Posterior vena cava (tissue), 2 donors: Measurements from ENCODE around the gene DCAF8L1. TPM values are rescaled to one million over a fixed set of nuclear protein-coding genes. Genes with fewer than 3 reads are reported as not detected.
"Not testable (repeated sequence)": the region's sequence is repeated elsewhere in the genome, so short reads cannot be mapped to it uniquely, and the experiment has no call there.

Source experiments
- DNase-seq: peaks from one replicate; pipeline ENCODE4 v3.0.0-alpha.2; 2020; ENCODE audit warnings: low spot score
- intact Hi-C, 2 donors: fragments of 100-400 bp; cut with DNase I; formaldehyde crosslinking; loops; one replicate each; pipeline versions ENCODE4 v1.14.1 to v1.14.2; 2022 to 2023
- long read RNA-seq, 2 donors: library from polyadenylated mRNA; unstranded; transcript quantifications; one replicate each; pipeline ENCODE4 v2.0.0, GENCODE V29; 2020 to 2021
- total RNA-seq, 2 donors: library from RNA; stranded (reverse); fragmentation: NEBNext Ultra II Directional; extraction: Animal tissue kit (Norgen Biotek cat#: 25700); gene quantifications; one replicate each; pipeline ENCODE4 v1.2.1, GENCODE V29; 2021
- donor health status: DM: yes; HTN: yes; CAD: no.
- donor health status: DM: yes; HTN: yes; CAD: no.

Gene DCAF8L1
- not detected for total RNA-seq
- long read RNA-seq, donor 1: 0 reads
- long read RNA-seq, donor 2: 0 reads

- no peak for DNase-seq
- intact Hi-C loops: no loop called here
Measured at GRCh38 chrX:27981349-27981748, at the start of gene DCAF8L1. Gene DCAF8L1 (minus strand): TSS chrX:27981449. CDS start chrX:27981334, 115 bp downstream.

- intact Hi-C loops: no loop called here
Measured at GRCh38 chrX:28022371-28022770, 41.1 kb upstream of the DCAF8L1 start.

GRCh38 chrX:28016823-28017222, 35.6 kb upstream of the DCAF8L1 start:
- intact Hi-C loops: no loop called here
- no peak for DNase-seq

More at GRCh38 chrX:28022371-28022770, 41.1 kb upstream of the DCAF8L1 start:
- no peak for DNase-seq

- no peak for DNase-seq
- intact Hi-C loops: no loop called here
Measured at GRCh38 chrX:28015993-28016392, 34.7 kb upstream of the DCAF8L1 start.

- no peak for DNase-seq
- intact Hi-C loops: no loop called here
Measured at GRCh38 chrX:28010875-28011274, 29.6 kb upstream of the DCAF8L1 start.

- intact Hi-C loops: no loop called here
Measured at GRCh38 chrX:27998666-27999065, 17.4 kb upstream of the DCAF8L1 start.

GRCh38 chrX:27997622-27998021, 16.4 kb upstream of the DCAF8L1 start:
- no peak for DNase-seq
- intact Hi-C loops: no loop called here

More at GRCh38 chrX:27998666-27999065, 17.4 kb upstream of the DCAF8L1 start:
- no peak for DNase-seq

GRCh38 chrX:27996132-27996531, 14.9 kb upstream of the DCAF8L1 start:
- intact Hi-C loops: no loop called here
- no peak for DNase-seq

GRCh38 chrX:27995611-27996010, 14.4 kb upstream of the DCAF8L1 start:
- no peak for DNase-seq
- intact Hi-C loops: no loop called here

- intact Hi-C loops: no loop called here
- no peak for DNase-seq
Measured at GRCh38 chrX:27987862-27988646, 6.8 kb upstream of the DCAF8L1 start.

- intact Hi-C loops, DNase-seq: not testable (repeated sequence)
Measured at GRCh38 chrX:27976934-27977333, 4.3 kb downstream of the DCAF8L1 start.

- no peak for DNase-seq
- intact Hi-C loops: no loop called here
Measured at GRCh38 chrX:27976284-27976683, 5.0 kb downstream of the DCAF8L1 start.

- intact Hi-C loops: no loop called here
- no peak for DNase-seq
Measured at GRCh38 chrX:27968878-27969277, 12.4 kb downstream of the DCAF8L1 start.

GRCh38 chrX:27968352-27968751, 12.9 kb downstream of the DCAF8L1 start:
- intact Hi-C loops: no loop called here

GRCh38 chrX:27966955-27967354, 14.3 kb downstream of the DCAF8L1 start:
- DNase-seq: no peak
- intact Hi-C loops: no loop called here

More at GRCh38 chrX:27968352-27968751, 12.9 kb downstream of the DCAF8L1 start:
- no peak for DNase-seq

- no peak for DNase-seq
- intact Hi-C loops: no loop called here
Measured at GRCh38 chrX:27966492-27966891, 14.8 kb downstream of the DCAF8L1 start.

GRCh38 chrX:27965348-27965747, 15.9 kb downstream of the DCAF8L1 start:
- intact Hi-C loops: not testable (repeated sequence)

GRCh38 chrX:27964432-27964831, 16.8 kb downstream of the DCAF8L1 start:
- no peak for DNase-seq
- intact Hi-C loops: no loop called here

More at GRCh38 chrX:27965348-27965747, 15.9 kb downstream of the DCAF8L1 start:
- not testable (repeated sequence) for DNase-seq

- intact Hi-C loops, DNase-seq: not testable (repeated sequence)
Measured at GRCh38 chrX:27960410-27960809, 20.8 kb downstream of the DCAF8L1 start.

- intact Hi-C loops: loop anchor here in 1 of 2 donors (10.0 kb wide), 1 partner anchor 1818 kb away; the partner anchor contains the start of gene MAGEB18
- no peak for DNase-seq
Measured at GRCh38 chrX:27953171-27953570, 28.1 kb downstream of the DCAF8L1 start.

GRCh38 chrX:27933361-27933760, 47.9 kb downstream of the DCAF8L1 start:
- intact Hi-C loops: no loop called here
- DNase-seq: no peak
